PC-3 (cell line): ENCODE data around the gene TIMM21. TPM values are rescaled to one million over a fixed set of nuclear protein-coding genes. Genes with fewer than 3 reads are reported as not detected.

ENCODE experiments used
- ATAC-seq: fragments of 200-7000 bp; cut with Tn5 transposase; 2 replicates; pipeline ENCODE4 v1.9.1; 2020; ENCODE audit warnings: mild to moderate bottlenecking, moderate library complexity
- BruUV-seq: library from RNA; stranded (reverse); fragments of 400-500 nt; replicated peaks from 2 replicates; lab custom pipeline; 2021; lab: Mats Ljungman, UMichigan
- CTCF ChIA-PET: fragments of 300-600 bp; sonication (Branson Sonifier 250); formaldehyde crosslinking; loops from one replicate; lab custom pipeline; 2022; ENCODE audit warnings: antibody characterized with exemption; lab: Charles Lee
- POLR2A ChIA-PET: fragments of 300-600 bp; sonication (Branson Sonifier 250); formaldehyde crosslinking; loops from one replicate; lab custom pipeline; 2022; ENCODE audit warnings: antibody characterized with exemption; ENCODE audit not compliant: unreplicated experiment; lab: Charles Lee
- DNase-seq: peaks from one replicate; pipeline ENCODE4 v3.0.0-alpha.2; 2015
- H2AFZ ChIP-seq: fragments of 300-600 bp; sonication (generic); 2 replicates; pipeline ENCODE4 v1.6.0; 2016; ENCODE audit warnings: antibody characterized with exemption, low read length
- H3F3A ChIP-seq: fragments of 300-600 bp; sonication (generic); one replicate; pipeline ENCODE4 v1.6.0; 2017; ENCODE audit warnings: antibody characterized with exemption, low read length, control low read depth, mild to moderate bottlenecking; ENCODE audit not compliant: unreplicated experiment
- H3K27ac ChIP-seq: fragments of 300-600 bp; sonication (generic); 2 replicates; pipeline ENCODE4 v1.5.1; 2016; ENCODE audit warnings: mild to moderate bottlenecking, low read length
- H3K27me3 ChIP-seq: fragments of 300-600 bp; sonication (generic); 2 replicates; pipeline ENCODE4 v1.6.1; 2016; ENCODE audit warnings: low read length, mixed read lengths
- H3K36me3 ChIP-seq: fragments of 300-600 bp; sonication (generic); 2 replicates; pipeline ENCODE4 v1.6.1; 2016; ENCODE audit warnings: low read depth, mixed run types, low read length, mixed read lengths
- H3K4me1 ChIP-seq: fragments of 300-600 bp; sonication (generic); 2 replicates; pipeline ENCODE4 v1.5.1; 2016; ENCODE audit warnings: low read length; ENCODE audit not compliant: insufficient read depth
- H3K4me2 ChIP-seq: fragments of 300-600 bp; sonication (generic); 2 replicates; pipeline ENCODE4 v1.6.0; 2016; ENCODE audit warnings: low read length
- H3K4me3 ChIP-seq: fragments of 300-600 bp; sonication (generic); 2 replicates; pipeline ENCODE4 v1.5.1; 2016; ENCODE audit warnings: mild to moderate bottlenecking, low read length, mixed read lengths
- H3K79me2 ChIP-seq: fragments of 300-600 bp; sonication (generic); 2 replicates; pipeline ENCODE4 v1.6.1; 2017; ENCODE audit warnings: low read length, mixed read lengths
- H3K9ac ChIP-seq: fragments of 300-600 bp; sonication (generic); 2 replicates; pipeline ENCODE4 v1.6.0; 2016; ENCODE audit warnings: mild to moderate bottlenecking, low read length
- H3K9me2 ChIP-seq: fragments of 300-600 bp; sonication (generic); replicated peaks from 2 replicates; pipeline ENCODE4 v1.6.1; 2016; ENCODE audit warnings: mixed run types, low read length, mixed read lengths
- H3K9me3 ChIP-seq: fragments of 300-600 bp; sonication (generic); 2 replicates; pipeline ENCODE4 v1.6.1; 2016; ENCODE audit warnings: low read length, mixed read lengths
- H4K20me1 ChIP-seq: fragments of 300-600 bp; sonication (generic); 2 replicates; pipeline ENCODE4 v1.6.1; 2016; ENCODE audit warnings: low read length, mixed read lengths
- EZH2 ChIP-seq: fragments of 300-600 bp; sonication (generic); IDR thresholded peaks from one replicate; pipeline ENCODE4 v1.6.1; 2017; ENCODE audit warnings: antibody characterized with exemption, mild to moderate bottlenecking, low read length; ENCODE audit not compliant: unreplicated experiment
- EZH2phosphoT487 ChIP-seq: fragments of 300-600 bp; sonication (generic); IDR thresholded peaks from 2 replicates; pipeline ENCODE4 v1.6.1; 2018; ENCODE audit warnings: mild to moderate bottlenecking, antibody characterized with exemption, low read length, borderline replicate concordance
- intact Hi-C: fragments of 100-400 bp; cut with micrococcal nuclease; formaldehyde crosslinking; loops from 2 replicates; pipeline ENCODE4 v1.9.0; 2023
- total RNA-seq: library from RNA; depleted of rRNA; stranded (reverse); fragments of >200 nt; gene quantifications from 2 replicates; pipeline ENCODE4 v1.2.3, GENCODE V29; 2014
- TF ChIP-seq, protein P1 (sequence below): fragments of 300-600 bp; sonication (generic); conservative IDR thresholded peaks from 2 replicates; pipeline ENCODE4 v1.5.1; 2017; ENCODE audit warnings: antibody characterized with exemption, low read depth, mild to moderate bottlenecking, low read length

The TIMM21 gene
- total RNA-seq, 1 experiment from 2014 or later, result 120 TPM

DNA sequence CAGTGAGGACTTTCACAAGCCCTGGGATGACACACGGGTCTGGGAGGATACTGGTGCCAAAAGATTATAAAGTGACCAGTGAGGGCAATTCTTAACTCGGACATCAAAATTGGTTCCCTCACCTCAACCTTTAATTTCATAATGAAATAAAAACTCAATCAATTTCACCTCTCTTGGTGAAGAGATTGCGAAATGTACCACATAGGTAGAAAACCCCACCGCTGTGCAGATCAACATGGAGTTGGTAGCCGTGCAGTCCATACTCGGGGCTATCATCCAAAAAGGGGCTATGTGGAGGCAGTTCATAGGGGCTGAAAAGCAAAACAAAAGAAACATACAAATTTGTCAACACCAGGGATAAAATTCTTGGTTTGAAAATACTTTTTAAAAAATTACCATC is 25.1 kb upstream of the TIMM21 start:
- Histone ChIP-seq H3K27ac (no peak overlapping the region), H3K9ac (no peak overlapping the region), H3K9me3 (no peaks in the 10 kb centered on the region), H3K9me2 (no peaks in the 10 kb centered on the region), H3K4me3 (no peak overlapping the region), H3K4me1 (no peaks in the 10 kb centered on the region), H3K27me3 (peaks cover 33% of the 10 kb centered on the region), H3F3A (no peaks in the 10 kb centered on the region), H4K20me1 (no peaks in the 10 kb centered on the region), H2AFZ (no peak overlapping the region), H3K4me2 (no peak overlapping the region), H3K36me3 (no peaks in the 10 kb centered on the region), H3K79me2 (no peaks in the 10 kb centered on the region)
- intact Hi-C loops, result no loop called here
- BruUV-seq, result no TSS peak
- ChIA-PET CTCF (no interaction called here), POLR2A (no interaction called here)
- DNase-seq, result no peak
- no peak for ATAC-seq
- TF ChIP-seq EZH2, result no peak
- TF ChIP-seq, protein P1, sequence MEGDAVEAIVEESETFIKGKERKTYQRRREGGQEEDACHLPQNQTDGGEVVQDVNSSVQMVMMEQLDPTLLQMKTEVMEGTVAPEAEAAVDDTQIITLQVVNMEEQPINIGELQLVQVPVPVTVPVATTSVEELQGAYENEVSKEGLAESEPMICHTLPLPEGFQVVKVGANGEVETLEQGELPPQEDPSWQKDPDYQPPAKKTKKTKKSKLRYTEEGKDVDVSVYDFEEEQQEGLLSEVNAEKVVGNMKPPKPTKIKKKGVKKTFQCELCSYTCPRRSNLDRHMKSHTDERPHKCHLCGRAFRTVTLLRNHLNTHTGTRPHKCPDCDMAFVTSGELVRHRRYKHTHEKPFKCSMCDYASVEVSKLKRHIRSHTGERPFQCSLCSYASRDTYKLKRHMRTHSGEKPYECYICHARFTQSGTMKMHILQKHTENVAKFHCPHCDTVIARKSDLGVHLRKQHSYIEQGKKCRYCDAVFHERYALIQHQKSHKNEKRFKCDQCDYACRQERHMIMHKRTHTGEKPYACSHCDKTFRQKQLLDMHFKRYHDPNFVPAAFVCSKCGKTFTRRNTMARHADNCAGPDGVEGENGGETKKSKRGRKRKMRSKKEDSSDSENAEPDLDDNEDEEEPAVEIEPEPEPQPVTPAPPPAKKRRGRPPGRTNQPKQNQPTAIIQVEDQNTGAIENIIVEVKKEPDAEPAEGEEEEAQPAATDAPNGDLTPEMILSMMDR, result no peak
- TF ChIP-seq EZH2phosphoT487, result no peak

DNA sequence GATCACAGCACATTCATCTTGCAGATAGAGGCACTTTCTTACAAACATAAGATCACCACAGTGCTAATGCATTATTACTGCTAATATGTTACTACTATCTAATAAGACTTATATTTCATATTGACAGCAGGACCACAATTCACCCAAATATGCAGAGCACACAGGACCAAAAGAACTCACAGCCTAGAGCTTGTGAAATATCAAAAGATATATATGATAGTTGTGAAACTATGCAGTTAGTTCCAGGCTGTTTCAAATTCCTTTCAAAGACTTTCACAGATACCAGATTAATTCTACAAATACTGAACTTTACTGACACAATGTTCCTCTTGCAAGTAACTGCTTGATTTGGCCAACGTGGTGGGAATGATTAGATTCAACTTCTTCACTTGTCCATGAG is 23.7 kb upstream of the TIMM21 start:
- ChIA-PET CTCF (no interaction called here), POLR2A (no interaction called here)
- no peaks in the 10 kb centered on the region for H3K79me2 ChIP-seq
- no peak for ATAC-seq
- no peak overlapping the region for H3K4me3 ChIP-seq
- no TSS peak for BruUV-seq
- H3K9ac ChIP-seq, result no peak overlapping the region
- H3K27ac ChIP-seq, result no peak overlapping the region
- H3K9me3 ChIP-seq, result no peaks in the 10 kb centered on the region
- H3K9me2 ChIP-seq, result no peaks in the 10 kb centered on the region
- no peaks in the 10 kb centered on the region for H4K20me1 ChIP-seq
- no peaks in the 10 kb centered on the region for H3K36me3 ChIP-seq
- H2AFZ ChIP-seq, result no peak overlapping the region
- no peak overlapping the region for H3K4me2 ChIP-seq
- intact Hi-C loops, result no loop called here
- DNase-seq, result no peak
- no peak for TF ChIP-seq EZH2
- H3F3A ChIP-seq, result no peaks in the 10 kb centered on the region
- H3K4me1 ChIP-seq, result no peaks in the 10 kb centered on the region
- H3K27me3 ChIP-seq, result peaks cover 33% of the 10 kb centered on the region

DNA sequence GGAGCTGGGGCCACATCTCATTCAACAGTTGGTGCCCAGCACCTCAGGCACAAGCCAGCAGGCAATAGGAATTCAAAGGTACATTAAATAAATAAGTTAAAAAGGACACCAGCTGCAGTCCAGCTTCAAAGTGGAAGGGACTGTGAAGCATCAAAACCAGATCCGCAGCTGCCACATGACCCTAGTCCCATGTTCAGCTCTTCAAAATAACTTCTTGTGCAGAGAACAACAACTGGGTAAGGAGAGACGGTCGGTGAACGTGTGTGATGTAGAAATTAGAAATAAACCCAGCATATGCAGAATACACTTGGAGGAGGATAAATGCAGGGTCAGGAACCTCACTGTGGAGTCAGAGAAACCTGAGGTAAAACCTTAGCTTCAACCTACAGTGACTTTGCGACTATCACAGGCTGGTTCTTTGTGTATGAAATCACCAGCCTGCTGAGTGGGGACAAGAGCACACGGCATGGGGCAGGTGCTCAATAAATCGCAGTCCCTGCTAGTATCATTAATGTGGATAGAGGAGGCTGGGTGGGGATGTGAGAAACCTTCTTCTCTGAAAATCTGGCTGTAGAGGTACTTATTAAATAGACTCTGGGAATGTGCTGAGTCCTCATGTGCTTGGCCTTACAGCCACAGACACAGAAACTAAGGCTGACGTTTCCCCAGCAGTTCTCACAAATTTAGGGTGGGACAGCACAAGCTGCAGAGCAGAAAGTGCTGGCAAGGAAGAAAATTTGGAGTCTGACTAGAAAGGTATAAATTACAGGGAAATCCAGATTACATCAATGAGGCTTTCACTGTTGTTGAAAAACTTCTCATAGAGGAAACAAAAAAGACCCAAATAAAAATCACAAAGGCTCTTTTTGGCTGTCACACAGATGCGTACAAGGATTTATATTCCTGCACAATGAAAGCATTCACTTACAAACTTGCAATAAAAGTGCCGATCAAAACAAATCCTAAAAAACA is 21.4 kb upstream of the TIMM21 start:
- intact Hi-C loops, result no loop called here
- POLR2A ChIA-PET, result no interaction called here
- H3K4me1 ChIP-seq, result no peaks in the 10 kb centered on the region
- H3K27me3 ChIP-seq, result peaks cover 29% of the 10 kb centered on the region
- H3K4me3 ChIP-seq, result no peak overlapping the region
- no peaks in the 10 kb centered on the region for H3K79me2 ChIP-seq
- DNase-seq (no peak), ATAC-seq (no peak)
- no peaks in the 10 kb centered on the region for H4K20me1 ChIP-seq
- TF ChIP-seq EZH2, result no peak
- TF ChIP-seq, protein P1, result no peak
- no peak for TF ChIP-seq EZH2phosphoT487
- no peak overlapping the region for H2AFZ ChIP-seq
- H3F3A ChIP-seq, result no peaks in the 10 kb centered on the region
- no TSS peak for BruUV-seq
- no peak overlapping the region for H3K9ac ChIP-seq
- CTCF ChIA-PET, result no interaction called here
- H3K4me2 ChIP-seq, result no peak overlapping the region
- no peaks in the 10 kb centered on the region for H3K9me3 ChIP-seq
- no peaks in the 10 kb centered on the region for H3K36me3 ChIP-seq
- no peaks in the 10 kb centered on the region for H3K9me2 ChIP-seq
- no peak overlapping the region for H3K27ac ChIP-seq
